K562 (cell line): ENCODE data around the gene VDAC2. TPM values are rescaled to one million over a fixed set of nuclear protein-coding genes. Genes with fewer than 3 reads are reported as not detected.
A peak's percentile ranks its signal among the peaks of the same experiment; 100 is the strongest.

Experiments
- EP400 ChIP-seq: fragments of 450-650 bp; IDR thresholded peaks from 2 replicates; pipeline ENCODE4 v1.6.1; 2017; ENCODE audit warnings: antibody characterized with exemption, mild to moderate bottlenecking, moderate library complexity
- ETV1 ChIP-seq: fragments of 450-650 bp; conservative IDR thresholded peaks from 2 replicates; pipeline ENCODE4 v1.6.1; 2016; ENCODE audit warnings: missing genetic modification characterization, control low read depth, low read depth, missing compliant biosample characterization
- FOXA1 ChIP-seq: fragments of 450-650 bp; IDR thresholded peaks from 2 replicates; pipeline ENCODE4 v1.6.1; 2016; ENCODE audit warnings: mild to moderate bottlenecking, borderline replicate concordance
- HCFC1 ChIP-seq: IDR thresholded peaks from 2 replicates; pipeline ENCODE4 v1.6.1; 2012; ENCODE audit warnings: low read depth, low read length, improper control_type of control experiment
- HSF4 ChIP-seq: fragments of 250-450 bp; sonication (Bioruptor Pico); IDR thresholded peaks from 2 replicates; pipeline ENCODE4 v2.1.2; 2022; ENCODE audit warnings: mild to moderate bottlenecking, moderate library complexity, borderline replicate concordance
- NCOA2 ChIP-seq, 2 experiments: fragments of 450-650 bp; IDR thresholded peaks; 2 replicates each; pipeline ENCODE4 v1.6.1; 2018; ENCODE audit warnings: mild to moderate bottlenecking in 2 of 2, moderate library complexity in 1 of 2; ENCODE audit not compliant: partially characterized antibody in 2 of 2
- RFX7 ChIP-seq: fragments of 250-450 bp; sonication (Bioruptor Pico); IDR thresholded peaks from 2 replicates; pipeline ENCODE4 v1.5.1; 2021; ENCODE audit warnings: mild to moderate bottlenecking
- ZNF23 ChIP-seq: fragments of 250-450 bp; sonication (Bioruptor Pico); IDR thresholded peaks from 2 replicates; pipeline ENCODE4 v1.4.0; 2020; ENCODE audit warnings: mild to moderate bottlenecking
- ZNF24 ChIP-seq: fragments of 450-650 bp; IDR thresholded peaks from 2 replicates; pipeline ENCODE4 v1.6.1; 2016
- ZNF431 ChIP-seq: sonication (generic); formaldehyde crosslinking; IDR thresholded peaks from 2 replicates; pipeline ENCODE4 v1.8.0; 2022; ENCODE audit warnings: mild to moderate bottlenecking, missing genetic modification reagents
- ZNF77 ChIP-seq: fragments of 250-450 bp; sonication (Bioruptor Pico); IDR thresholded peaks from 2 replicates; pipeline ENCODE4 v1.5.0; 2020
- polyA plus RNA-seq, 8 experiments: library from polyadenylated mRNA; depleted of rRNA in 4 of 8; stranded (reverse) in 5 of 8; unstranded in 3 of 8; fragments of >200 nt; fragmentation: Nextera tagmentation in 2 of 8; fragmentation: Illumina TruSeq in 1 of 8; extraction: Ambion mirVana in 2 of 8; extraction: Trizol in 1 of 8; gene quantifications; 2 replicates each; pipeline versions ENCODE4 v1.2.1 to v1.2.3, GENCODE V29; 2011 to 2014; ENCODE audit warnings: inconsistent platforms in 1 of 8, missing spikeins in 1 of 8
- total RNA-seq, 7 experiments: library from RNA; depleted of rRNA in 6 of 7; stranded (reverse); fragments of >200 nt in 6 of 7; fragmentation: Illumina TruSeq in 2 of 7; extraction: Trizol in 2 of 7; gene quantifications; 2 replicates each; pipeline versions ENCODE4 v1.2.1 to v1.2.3, GENCODE V29; 2011 to 2021; ENCODE audit warnings: low replicate concordance in 1 of 7
- TF ChIP-seq, protein P1 (sequence below): sonication (generic); formaldehyde crosslinking; IDR thresholded peaks from 2 replicates; pipeline ENCODE4 v1.8.0; 2023; ENCODE audit warnings: mild to moderate bottlenecking, missing genetic modification reagents
- TF ChIP-seq, protein P2 (sequence below): sonication (generic); formaldehyde crosslinking; IDR thresholded peaks from 2 replicates; pipeline ENCODE4 v1.4.0; 2020; ENCODE audit warnings: mild to moderate bottlenecking, missing genetic modification reagents
- TF ChIP-seq, protein P3 (sequence below): fragments of 450-650 bp; formaldehyde crosslinking; IDR thresholded peaks from 2 replicates; pipeline ENCODE4 v1.4.0; 2020; ENCODE audit warnings: mild to moderate bottlenecking
- TF ChIP-seq, protein P4 (sequence below): IDR thresholded peaks from 2 replicates; pipeline ENCODE4 v1.6.1; 2011; ENCODE audit warnings: borderline replicate concordance, low read depth, mild to moderate bottlenecking, moderate library complexity, low read length; ENCODE audit not compliant: insufficient read depth, poor library complexity, severe bottlenecking
- TF ChIP-seq, protein P5 (sequence below): sonication (generic); formaldehyde crosslinking; IDR thresholded peaks from 2 replicates; pipeline ENCODE4 v1.8.0; 2022; ENCODE audit warnings: mild to moderate bottlenecking, low read depth, missing genetic modification reagents
- TF ChIP-seq, protein P6 (sequence below): fragments of 450-650 bp; conservative IDR thresholded peaks from 2 replicates; pipeline ENCODE4 v1.6.1; 2016; ENCODE audit warnings: missing genetic modification characterization, low read depth, mild to moderate bottlenecking, control low read depth, missing compliant biosample characterization
- TF ChIP-seq, protein P7 (sequence below): fragments of 250-450 bp; sonication (Bioruptor Pico); IDR thresholded peaks from 2 replicates; pipeline ENCODE4 v1.8.0; 2022; ENCODE audit warnings: moderate library complexity, mild to moderate bottlenecking, inconsistent platforms

The VDAC2 gene
- total and polyA plus RNA-seq, 9 of the 15 experiments (the other 6 are each of a cell fraction or from before 2014, with no cell fraction given): 139 to 450 (median 250) TPM

DNA sequence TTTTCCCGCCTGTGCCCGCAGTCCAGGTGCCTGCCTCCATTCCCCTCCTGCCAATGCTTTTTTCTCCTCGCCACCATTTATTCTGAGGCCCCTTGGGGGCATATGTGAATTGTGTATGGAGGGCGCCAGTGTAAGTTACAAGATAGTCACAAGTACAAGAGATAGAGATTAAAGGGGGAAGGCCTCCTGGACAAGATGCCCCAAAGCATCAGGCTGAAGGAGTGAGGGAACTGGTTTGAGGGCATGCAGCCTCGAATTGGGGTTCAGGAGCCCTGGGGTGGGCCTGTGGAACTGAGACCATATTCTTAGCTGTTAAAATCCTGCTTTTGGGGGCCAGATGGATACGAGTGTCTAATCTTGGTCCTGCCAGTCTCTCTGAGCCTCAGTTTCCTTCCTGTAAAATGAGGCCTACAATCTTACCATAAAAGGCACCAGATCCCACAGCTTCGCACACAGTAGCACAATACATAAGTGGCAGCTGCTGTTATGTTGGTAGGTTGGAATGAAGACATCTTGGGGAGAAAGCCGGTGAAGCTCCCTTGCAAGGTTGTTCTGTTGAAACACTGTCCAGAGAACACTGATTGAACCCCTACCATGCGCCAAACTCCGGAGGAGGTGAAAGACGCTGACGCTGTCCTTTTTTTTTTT lies 25.7 kb downstream of the VDAC2 start (continued):
- TF ChIP-seq EP400: no peak
- TF ChIP-seq, protein P1, sequence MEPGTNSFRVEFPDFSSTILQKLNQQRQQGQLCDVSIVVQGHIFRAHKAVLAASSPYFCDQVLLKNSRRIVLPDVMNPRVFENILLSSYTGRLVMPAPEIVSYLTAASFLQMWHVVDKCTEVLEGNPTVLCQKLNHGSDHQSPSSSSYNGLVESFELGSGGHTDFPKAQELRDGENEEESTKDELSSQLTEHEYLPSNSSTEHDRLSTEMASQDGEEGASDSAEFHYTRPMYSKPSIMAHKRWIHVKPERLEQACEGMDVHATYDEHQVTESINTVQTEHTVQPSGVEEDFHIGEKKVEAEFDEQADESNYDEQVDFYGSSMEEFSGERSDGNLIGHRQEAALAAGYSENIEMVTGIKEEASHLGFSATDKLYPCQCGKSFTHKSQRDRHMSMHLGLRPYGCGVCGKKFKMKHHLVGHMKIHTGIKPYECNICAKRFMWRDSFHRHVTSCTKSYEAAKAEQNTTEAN (CRISPR knock-in tag): no peak
- TF ChIP-seq HSF4 (CRISPR knock-in tag): no peak
- no peak for TF ChIP-seq HCFC1
- 0 out of 2 replicates have a peak, but pooled peaks have one; percentile 60 for TF ChIP-seq ZNF431
- TF ChIP-seq, protein P2, sequence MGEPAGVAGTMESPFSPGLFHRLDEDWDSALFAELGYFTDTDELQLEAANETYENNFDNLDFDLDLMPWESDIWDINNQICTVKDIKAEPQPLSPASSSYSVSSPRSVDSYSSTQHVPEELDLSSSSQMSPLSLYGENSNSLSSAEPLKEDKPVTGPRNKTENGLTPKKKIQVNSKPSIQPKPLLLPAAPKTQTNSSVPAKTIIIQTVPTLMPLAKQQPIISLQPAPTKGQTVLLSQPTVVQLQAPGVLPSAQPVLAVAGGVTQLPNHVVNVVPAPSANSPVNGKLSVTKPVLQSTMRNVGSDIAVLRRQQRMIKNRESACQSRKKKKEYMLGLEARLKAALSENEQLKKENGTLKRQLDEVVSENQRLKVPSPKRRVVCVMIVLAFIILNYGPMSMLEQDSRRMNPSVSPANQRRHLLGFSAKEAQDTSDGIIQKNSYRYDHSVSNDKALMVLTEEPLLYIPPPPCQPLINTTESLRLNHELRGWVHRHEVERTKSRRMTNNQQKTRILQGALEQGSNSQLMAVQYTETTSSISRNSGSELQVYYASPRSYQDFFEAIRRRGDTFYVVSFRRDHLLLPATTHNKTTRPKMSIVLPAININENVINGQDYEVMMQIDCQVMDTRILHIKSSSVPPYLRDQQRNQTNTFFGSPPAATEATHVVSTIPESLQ (CRISPR knock-in tag): no peak
- TF ChIP-seq, protein P3, sequence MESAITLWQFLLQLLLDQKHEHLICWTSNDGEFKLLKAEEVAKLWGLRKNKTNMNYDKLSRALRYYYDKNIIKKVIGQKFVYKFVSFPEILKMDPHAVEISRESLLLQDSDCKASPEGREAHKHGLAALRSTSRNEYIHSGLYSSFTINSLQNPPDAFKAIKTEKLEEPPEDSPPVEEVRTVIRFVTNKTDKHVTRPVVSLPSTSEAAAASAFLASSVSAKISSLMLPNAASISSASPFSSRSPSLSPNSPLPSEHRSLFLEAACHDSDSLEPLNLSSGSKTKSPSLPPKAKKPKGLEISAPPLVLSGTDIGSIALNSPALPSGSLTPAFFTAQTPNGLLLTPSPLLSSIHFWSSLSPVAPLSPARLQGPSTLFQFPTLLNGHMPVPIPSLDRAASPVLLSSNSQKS: no peak
- TF ChIP-seq, protein P4, sequence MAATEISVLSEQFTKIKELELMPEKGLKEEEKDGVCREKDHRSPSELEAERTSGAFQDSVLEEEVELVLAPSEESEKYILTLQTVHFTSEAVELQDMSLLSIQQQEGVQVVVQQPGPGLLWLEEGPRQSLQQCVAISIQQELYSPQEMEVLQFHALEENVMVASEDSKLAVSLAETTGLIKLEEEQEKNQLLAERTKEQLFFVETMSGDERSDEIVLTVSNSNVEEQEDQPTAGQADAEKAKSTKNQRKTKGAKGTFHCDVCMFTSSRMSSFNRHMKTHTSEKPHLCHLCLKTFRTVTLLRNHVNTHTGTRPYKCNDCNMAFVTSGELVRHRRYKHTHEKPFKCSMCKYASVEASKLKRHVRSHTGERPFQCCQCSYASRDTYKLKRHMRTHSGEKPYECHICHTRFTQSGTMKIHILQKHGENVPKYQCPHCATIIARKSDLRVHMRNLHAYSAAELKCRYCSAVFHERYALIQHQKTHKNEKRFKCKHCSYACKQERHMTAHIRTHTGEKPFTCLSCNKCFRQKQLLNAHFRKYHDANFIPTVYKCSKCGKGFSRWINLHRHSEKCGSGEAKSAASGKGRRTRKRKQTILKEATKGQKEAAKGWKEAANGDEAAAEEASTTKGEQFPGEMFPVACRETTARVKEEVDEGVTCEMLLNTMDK: no peak
- no peak for TF ChIP-seq ZNF24
- no peak for TF ChIP-seq FOXA1
- no peak for TF ChIP-seq ZNF23 (CRISPR knock-in tag)
- TF ChIP-seq ETV1 (tag): 0 out of 2 replicates have a peak, but pooled peaks have one; percentile 1
- no peak for TF ChIP-seq RFX7 (CRISPR knock-in tag)
- no peak for TF ChIP-seq NCOA2 (IDR thresholded peaks at IDR 0.05; ENCODE audit: partially characterized antibody in 2 of 2)
- TF ChIP-seq ZNF77 (CRISPR knock-in tag): no peak
- TF ChIP-seq, protein P5, sequence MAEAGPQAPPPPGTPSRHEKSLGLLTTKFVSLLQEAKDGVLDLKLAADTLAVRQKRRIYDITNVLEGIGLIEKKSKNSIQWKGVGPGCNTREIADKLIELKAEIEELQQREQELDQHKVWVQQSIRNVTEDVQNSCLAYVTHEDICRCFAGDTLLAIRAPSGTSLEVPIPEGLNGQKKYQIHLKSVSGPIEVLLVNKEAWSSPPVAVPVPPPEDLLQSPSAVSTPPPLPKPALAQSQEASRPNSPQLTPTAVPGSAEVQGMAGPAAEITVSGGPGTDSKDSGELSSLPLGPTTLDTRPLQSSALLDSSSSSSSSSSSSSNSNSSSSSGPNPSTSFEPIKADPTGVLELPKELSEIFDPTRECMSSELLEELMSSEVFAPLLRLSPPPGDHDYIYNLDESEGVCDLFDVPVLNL (CRISPR knock-in tag): 0 out of 2 replicates have a peak, but pooled peaks have one; percentile 6
- TF ChIP-seq, protein P6, sequence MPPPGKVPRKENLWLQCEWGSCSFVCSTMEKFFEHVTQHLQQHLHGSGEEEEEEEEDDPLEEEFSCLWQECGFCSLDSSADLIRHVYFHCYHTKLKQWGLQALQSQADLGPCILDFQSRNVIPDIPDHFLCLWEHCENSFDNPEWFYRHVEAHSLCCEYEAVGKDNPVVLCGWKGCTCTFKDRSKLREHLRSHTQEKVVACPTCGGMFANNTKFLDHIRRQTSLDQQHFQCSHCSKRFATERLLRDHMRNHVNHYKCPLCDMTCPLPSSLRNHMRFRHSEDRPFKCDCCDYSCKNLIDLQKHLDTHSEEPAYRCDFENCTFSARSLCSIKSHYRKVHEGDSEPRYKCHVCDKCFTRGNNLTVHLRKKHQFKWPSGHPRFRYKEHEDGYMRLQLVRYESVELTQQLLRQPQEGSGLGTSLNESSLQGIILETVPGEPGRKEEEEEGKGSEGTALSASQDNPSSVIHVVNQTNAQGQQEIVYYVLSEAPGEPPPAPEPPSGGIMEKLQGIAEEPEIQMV (tag): no peak
- TF ChIP-seq, protein P7, sequence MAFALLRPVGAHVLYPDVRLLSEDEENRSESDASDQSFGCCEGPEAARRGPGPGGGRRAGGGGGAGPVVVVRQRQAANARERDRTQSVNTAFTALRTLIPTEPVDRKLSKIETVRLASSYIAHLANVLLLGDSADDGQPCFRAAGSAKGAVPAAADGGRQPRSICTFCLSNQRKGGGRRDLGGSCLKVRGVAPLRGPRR (CRISPR knock-in tag): no peak
